Activated CD8-positive, alpha-beta memory T cell treated with anti-CD3 and anti-CD28 coated beads, Interleukin-2, amount 50 U/mL, for 1 hour (primary cell): Measurements from ENCODE around the gene RRM1.
"Not testable (repeated sequence)": the region's sequence is repeated elsewhere in the genome, so short reads cannot be mapped to it uniquely, and the experiment has no call there.

Experiments
- DNase-seq: peaks from one replicate; pipeline ENCODE4 v3.0.0-alpha.2; 2020; ENCODE audit errors: extremely low read depth

The RRM1 gene

GRCh38 chr11:4094348-4095291, at the start of gene RRM1:
Gene RRM1 (plus strand): TSS chr11:4094799. CDS start chr11:4095013, 214 bp downstream.
- DNase-seq = peak; percentile 83

- DNase-seq = no peak
Measured at GRCh38 chr11:4044976-4045646, 49.5 kb upstream of the RRM1 start.

- DNase-seq = no peak
Measured at GRCh38 chr11:4048340-4048739, 46.3 kb upstream of the RRM1 start.

GRCh38 chr11:4049006-4049405, 45.6 kb upstream of the RRM1 start:
- DNase-seq = no peak

- no peak for DNase-seq
Measured at GRCh38 chr11:4050138-4050537, 44.5 kb upstream of the RRM1 start.

- DNase-seq = not testable (repeated sequence)
Measured at GRCh38 chr11:4053200-4053599, 41.4 kb upstream of the RRM1 start.

GRCh38 chr11:4054643-4055042, 40.0 kb upstream of the RRM1 start:
- no peak for DNase-seq

- no peak for DNase-seq
Measured at GRCh38 chr11:4059424-4059823, 35.2 kb upstream of the RRM1 start.

- DNase-seq = no peak
Measured at GRCh38 chr11:4060182-4060923, 34.2 kb upstream of the RRM1 start.

GRCh38 chr11:4061700-4062099, 32.9 kb upstream of the RRM1 start:
- no peak for DNase-seq

- DNase-seq = no peak
Measured at GRCh38 chr11:4063348-4063747, 31.3 kb upstream of the RRM1 start.

- no peak for DNase-seq
Measured at GRCh38 chr11:4064278-4064955, 30.2 kb upstream of the RRM1 start.

GRCh38 chr11:4065086-4065485, 29.5 kb upstream of the RRM1 start:
- DNase-seq = no peak

GRCh38 chr11:4065601-4066377, 28.8 kb upstream of the RRM1 start:
- DNase-seq = no peak

GRCh38 chr11:4066910-4067309, 27.7 kb upstream of the RRM1 start:
- DNase-seq = no peak

GRCh38 chr11:4068962-4069361, 25.6 kb upstream of the RRM1 start:
- no peak for DNase-seq

- DNase-seq = no peak
Measured at GRCh38 chr11:4071325-4071724, 23.3 kb upstream of the RRM1 start.

- DNase-seq = no peak
Measured at GRCh38 chr11:4071914-4072313, 22.7 kb upstream of the RRM1 start.

GRCh38 chr11:4072668-4073285, 21.8 kb upstream of the RRM1 start:
- peak; percentile 28 for DNase-seq

GRCh38 chr11:4074266-4074665, 20.3 kb upstream of the RRM1 start:
- DNase-seq = no peak

- no peak for DNase-seq
Measured at GRCh38 chr11:4076774-4077173, 17.8 kb upstream of the RRM1 start.
